ENCODE results near the gene STAT3.

DNA sequence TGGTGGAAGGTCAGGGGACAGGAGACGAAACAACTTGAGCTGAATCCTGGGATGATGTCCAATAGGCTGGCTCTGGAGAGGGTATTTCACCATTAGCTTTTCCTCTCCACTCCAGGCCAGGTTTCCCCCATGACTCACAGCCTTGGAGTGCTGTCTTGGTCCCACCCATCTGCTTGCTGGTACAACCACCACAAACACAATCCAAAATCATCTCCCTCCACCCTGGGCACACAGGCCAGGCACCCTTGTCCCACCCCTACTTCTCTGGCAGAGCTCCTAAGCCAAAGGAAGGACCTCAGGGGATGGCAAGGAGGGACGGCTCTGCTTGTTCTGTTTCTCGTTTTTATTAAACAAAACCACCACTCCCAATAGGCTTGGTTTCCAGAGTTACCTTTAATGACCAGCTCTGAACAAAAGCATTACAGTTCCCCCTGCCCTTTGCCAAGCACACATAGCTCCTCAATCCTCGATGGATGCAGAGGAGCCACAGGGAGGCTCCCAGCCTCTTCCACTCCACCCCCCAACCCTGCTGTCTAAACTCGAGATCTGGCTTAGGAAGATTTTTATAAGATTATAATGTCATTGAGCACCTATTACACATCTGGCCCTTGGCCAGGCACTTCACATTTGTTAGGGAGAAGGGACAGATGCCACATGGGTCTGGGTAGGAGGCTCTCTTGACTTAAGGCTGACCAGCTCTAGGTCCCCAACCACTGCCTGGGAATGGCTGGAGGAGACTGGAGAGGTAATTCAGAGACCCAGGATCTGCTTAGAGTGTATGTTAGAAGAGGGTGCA is 21.5 kb upstream of the STAT3 start:
- TF ChIP-seq, protein P1, sequence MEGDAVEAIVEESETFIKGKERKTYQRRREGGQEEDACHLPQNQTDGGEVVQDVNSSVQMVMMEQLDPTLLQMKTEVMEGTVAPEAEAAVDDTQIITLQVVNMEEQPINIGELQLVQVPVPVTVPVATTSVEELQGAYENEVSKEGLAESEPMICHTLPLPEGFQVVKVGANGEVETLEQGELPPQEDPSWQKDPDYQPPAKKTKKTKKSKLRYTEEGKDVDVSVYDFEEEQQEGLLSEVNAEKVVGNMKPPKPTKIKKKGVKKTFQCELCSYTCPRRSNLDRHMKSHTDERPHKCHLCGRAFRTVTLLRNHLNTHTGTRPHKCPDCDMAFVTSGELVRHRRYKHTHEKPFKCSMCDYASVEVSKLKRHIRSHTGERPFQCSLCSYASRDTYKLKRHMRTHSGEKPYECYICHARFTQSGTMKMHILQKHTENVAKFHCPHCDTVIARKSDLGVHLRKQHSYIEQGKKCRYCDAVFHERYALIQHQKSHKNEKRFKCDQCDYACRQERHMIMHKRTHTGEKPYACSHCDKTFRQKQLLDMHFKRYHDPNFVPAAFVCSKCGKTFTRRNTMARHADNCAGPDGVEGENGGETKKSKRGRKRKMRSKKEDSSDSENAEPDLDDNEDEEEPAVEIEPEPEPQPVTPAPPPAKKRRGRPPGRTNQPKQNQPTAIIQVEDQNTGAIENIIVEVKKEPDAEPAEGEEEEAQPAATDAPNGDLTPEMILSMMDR (IDR thresholded peaks at IDR 0.05), result no peak
- TF ChIP-seq ZFX (IDR thresholded peaks at IDR 0.05; ENCODE audit: borderline replicate concordance), result no peak

Data from 22Rv1 (cell line).